GM19240 (cell line): Measurements from ENCODE around the gene NEDD4.

Experiments used
- DNase-seq: peaks from one replicate; pipeline ENCODE4 v3.0.0; 2011; ENCODE audit warnings: low spot score; ENCODE audit not compliant: insufficient read length

The NEDD4 gene

GRCh38 chr15:55784286-55784685 is 209.1 kb downstream of the NEDD4 start:
- no peak for DNase-seq

GRCh38 chr15:55782901-55783300 is 210.5 kb downstream of the NEDD4 start:
- DNase-seq, result no peak

- DNase-seq, result no peak
Measured at GRCh38 chr15:55780292-55780691, 213.1 kb downstream of the NEDD4 start.

GRCh38 chr15:55778932-55779331 is 214.5 kb downstream of the NEDD4 start:
- DNase-seq, result no peak
